ENCODE measurements around the gene EIF4B. TPM values are rescaled to one million over a fixed set of nuclear protein-coding genes. Genes with fewer than 3 reads are reported as not detected.

EIF4B gene
- total and polyA plus RNA-seq, 2 of the 8 experiments (the other 6 are each of a cell fraction or from before 2014, with no cell fraction given), result 269 to 816 TPM

DNA sequence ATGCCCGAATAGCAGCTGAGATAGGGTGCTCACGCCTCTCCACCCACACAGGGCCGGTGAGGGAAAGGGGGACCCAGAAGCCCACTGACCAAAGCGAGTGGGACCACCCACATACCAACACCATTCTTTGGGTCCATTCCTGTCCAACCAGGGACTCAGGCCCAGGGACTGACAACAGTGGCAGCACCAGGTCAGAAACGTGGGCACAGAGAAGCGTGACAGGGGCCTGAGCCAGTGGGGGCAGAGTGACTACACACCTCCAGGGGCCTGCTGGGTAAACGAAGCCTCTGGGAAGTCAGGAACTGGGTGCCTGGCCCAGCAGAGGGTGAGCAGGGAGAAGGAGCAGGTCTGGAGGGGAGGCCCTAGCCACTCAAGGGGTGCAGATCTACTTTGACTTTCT lies 59.2 kb downstream of the EIF4B start:
- Histone ChIP-seq H2AK5ac (ENCODE audit: low read depth, low read length) (no peak overlapping the region), H2BK20ac (ENCODE audit: low read length) (no peak overlapping the region), H3K56ac (replicated peaks; ENCODE audit: insufficient read length, low read depth, low read length) (no peak overlapping the region), H2BK5ac (ENCODE audit: low read depth, low read length) (no peak overlapping the region), H3K36me3 (ENCODE audit: control insufficient read depth in 2 of 4, insufficient read depth in 4 of 4, low read length in 3 of 4) (no peaks in the 10 kb centered on the region), H3K14ac (ENCODE audit: insufficient read length) (no peak overlapping the region), H2BK15ac (ENCODE audit: low read length) (no peak overlapping the region), H3K4me2 (ENCODE audit: insufficient read depth in 1 of 2, low read depth in 2 of 2, low read length in 2 of 2) (no peak overlapping the region), H4K5ac (ENCODE audit: insufficient read length, low read depth, low read length) (no peak overlapping the region), H2BK120ac (replicated peaks; ENCODE audit: low read depth, low read length) (no peak overlapping the region), H3K4ac (replicated peaks; ENCODE audit: insufficient read length, low read depth, low read length) (no peak overlapping the region), H3K79me1 (ENCODE audit: low read depth, low read length) (no peaks in the 10 kb centered on the region), H3K18ac (ENCODE audit: extremely low read depth, low read length) (no peak overlapping the region), H4K8ac (ENCODE audit: extremely low read depth, insufficient read depth, low read length) (0 out of 2 replicates have a peak overlapping the region, but pooled peaks have one; percentile 8), H4K20me1 (replicated peaks in 1 of 2; ENCODE audit: control insufficient read depth in 1 of 2, insufficient read depth in 2 of 2, low read length in 2 of 2) (peaks cover 0 to 2% of the 10 kb centered on the region in 2 experiments), H2AFZ (ENCODE audit: low read length) (no peak overlapping the region), H3K9me3 (ENCODE audit: insufficient read depth in 2 of 2, low read depth in 1 of 2, low read length in 1 of 2) (no peaks in the 10 kb centered on the region), H3K4me3 (ENCODE audit: extremely low read depth in 1 of 4, insufficient read depth in 2 of 4, low read depth in 3 of 4, low read length in 4 of 4) (no peak overlapping the region), H3K27me3 (replicated peaks in 1 of 4; ENCODE audit: control insufficient read depth in 3 of 4, extremely low read depth in 1 of 4, insufficient read depth in 3 of 4, low read length in 3 of 4) (peaks cover 0 to 2% (median 0%) of the 10 kb centered on the region in 4 experiments; a peak in 2 of 7 replicates), H3K27ac (ENCODE audit: low read depth, low read length) (no peak overlapping the region), H2BK12ac (ENCODE audit: low read depth, low read length) (no peak overlapping the region), H3K79me2 (ENCODE audit: control insufficient read depth in 1 of 2, insufficient read depth in 2 of 2, low read length in 2 of 2) (no peaks in the 10 kb centered on the region), H3K9ac (replicated peaks in 1 of 4; ENCODE audit: extremely low read depth in 1 of 4, low read depth in 3 of 4, low read length in 3 of 4) (no peak overlapping the region), H4K91ac (replicated peaks; ENCODE audit: insufficient read length, low read length) (no peak overlapping the region), H3K4me1 (replicated peaks in 1 of 4; ENCODE audit: control insufficient read depth in 3 of 4, insufficient read depth in 4 of 4, low read length in 3 of 4) (peaks cover 4 to 23% (median 6%) of the 10 kb centered on the region in 4 experiments), H3K23ac (ENCODE audit: insufficient read length) (no peak overlapping the region), H3K23me2 (ENCODE audit: low read depth, low read length) (no peaks in the 10 kb centered on the region)
- ChIA-PET CTCF (ENCODE audit: partially characterized antibody) (interaction anchor here (0.5 to 22.4 kb wide), 35 partner anchors 15 to 618 kb away, joined by 3 to 531 read pairs (median 5); partner anchors contain the start of genes CSAD, ESPL1, IGFBP6 and SOAT2), POLR2A (ENCODE audit: partially characterized antibody) (interaction anchor here (0.6 to 2.8 kb wide), 13 partner anchors 8 to 94 kb away, joined by 3 to 16 read pairs (median 4); partner anchors contain the start of genes IGFBP6 and SPRYD3)
- 85% methylated on average over 7 of the region's 7 CpGs; no CpG with 5 or more reads in 1 of the 2 experiments for WGBS, 2 experiments (ENCODE audit: extremely low coverage in 1 of 2, insufficient coverage in 1 of 2, insufficient read length in 1 of 2, insufficient replicate concordance in 2 of 2, low coverage in 1 of 2, low lambda C conversion rate in 2 of 2, missing lambda C conversion rate in 1 of 2)
- TF ChIP-seq NANOG (IDR thresholded peaks at IDR 0.05; ENCODE audit: insufficient read depth, low read depth, low read length, poor library complexity, severe bottlenecking) (no peak), CHD1 (IDR thresholded peaks at IDR 0.05; ENCODE audit: low read depth, low read length) (no peak), RAD21 (IDR thresholded peaks at IDR 0.05 in 1 of 2, conservative IDR thresholded peaks at IDR 0.05 in 1 of 2; ENCODE audit: low read depth in 2 of 2, low read length in 2 of 2) (no peak), RNF2 (IDR thresholded peaks at IDR 0.05; ENCODE audit: borderline replicate concordance, low read depth, low read length, missing control alignments, poor library complexity, severe bottlenecking) (no peak), BCL11A (IDR thresholded peaks at IDR 0.05; ENCODE audit: low read depth in 2 of 2, low read length in 2 of 2) (no peak)
- FAIRE-seq (no peak), DNase-seq (ENCODE audit: low read depth in 1 of 2, low spot score in 2 of 2) (no peak)
